GM13977 (cell line): ENCODE results near the gene GNG7.
"Not testable (repeated sequence)": the region's sequence is repeated elsewhere in the genome, so short reads cannot be mapped to it uniquely, and the experiment has no call there.

Experiments
- DNase-seq: peaks from one replicate; pipeline ENCODE4 v3.0.0; 2012; ENCODE audit warnings: low spot score
- in situ Hi-C: fragments of 300-500 bp; cut with MboI; formaldehyde crosslinking; loops from one replicate; pipeline ENCODE4 v1.12.0; 2022; ENCODE audit warnings: low sequenced_read_pairs, low pct_unique_long_range_greater_than_20kb, mixed read lengths, inconsistent platforms; ENCODE audit not compliant: unreplicated experiment
- TF ChIP-seq, protein P1 (sequence below): IDR thresholded peaks from 2 replicates; pipeline ENCODE4 v1.5.1; 2012; ENCODE audit warnings: mild to moderate bottlenecking, control low read depth; ENCODE audit not compliant: insufficient read depth; ENCODE audit errors: extremely low read depth, missing control alignments

Gene GNG7

GRCh38 chr19:2542341-2543069 lies 160.0 kb downstream of the GNG7 start:
- TF ChIP-seq, protein P1, sequence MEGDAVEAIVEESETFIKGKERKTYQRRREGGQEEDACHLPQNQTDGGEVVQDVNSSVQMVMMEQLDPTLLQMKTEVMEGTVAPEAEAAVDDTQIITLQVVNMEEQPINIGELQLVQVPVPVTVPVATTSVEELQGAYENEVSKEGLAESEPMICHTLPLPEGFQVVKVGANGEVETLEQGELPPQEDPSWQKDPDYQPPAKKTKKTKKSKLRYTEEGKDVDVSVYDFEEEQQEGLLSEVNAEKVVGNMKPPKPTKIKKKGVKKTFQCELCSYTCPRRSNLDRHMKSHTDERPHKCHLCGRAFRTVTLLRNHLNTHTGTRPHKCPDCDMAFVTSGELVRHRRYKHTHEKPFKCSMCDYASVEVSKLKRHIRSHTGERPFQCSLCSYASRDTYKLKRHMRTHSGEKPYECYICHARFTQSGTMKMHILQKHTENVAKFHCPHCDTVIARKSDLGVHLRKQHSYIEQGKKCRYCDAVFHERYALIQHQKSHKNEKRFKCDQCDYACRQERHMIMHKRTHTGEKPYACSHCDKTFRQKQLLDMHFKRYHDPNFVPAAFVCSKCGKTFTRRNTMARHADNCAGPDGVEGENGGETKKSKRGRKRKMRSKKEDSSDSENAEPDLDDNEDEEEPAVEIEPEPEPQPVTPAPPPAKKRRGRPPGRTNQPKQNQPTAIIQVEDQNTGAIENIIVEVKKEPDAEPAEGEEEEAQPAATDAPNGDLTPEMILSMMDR = no peak
- DNase-seq = no peak
- in situ Hi-C loops = no loop called here

GRCh38 chr19:2540646-2541454 lies 161.6 kb downstream of the GNG7 start:
- DNase-seq = no peak
- TF ChIP-seq, protein P1 = no peak
- in situ Hi-C loops = no loop called here

DNA sequence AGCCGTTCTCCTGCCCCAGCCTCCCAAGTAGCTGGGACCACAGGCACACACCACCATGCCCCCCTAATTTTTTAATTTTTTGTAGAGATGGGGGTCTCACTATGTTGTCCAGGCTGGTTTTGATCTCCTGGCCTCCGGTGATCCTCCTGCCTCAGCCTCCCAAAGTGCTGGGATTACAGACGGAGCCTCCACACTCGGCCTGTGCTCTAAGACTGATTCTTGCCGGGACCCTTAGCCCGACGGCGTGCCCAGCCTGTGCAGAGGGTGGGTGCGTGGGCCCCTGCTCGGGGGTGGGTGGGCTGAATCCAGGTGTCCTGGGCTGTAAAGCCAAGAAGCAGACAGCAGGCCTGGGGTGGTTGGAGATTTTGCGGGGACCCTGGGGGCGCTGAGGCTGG lies 162.2 kb downstream of the GNG7 start:
- TF ChIP-seq, protein P1 = no peak
- in situ Hi-C loops = no loop called here
- DNase-seq = no peak

DNA sequence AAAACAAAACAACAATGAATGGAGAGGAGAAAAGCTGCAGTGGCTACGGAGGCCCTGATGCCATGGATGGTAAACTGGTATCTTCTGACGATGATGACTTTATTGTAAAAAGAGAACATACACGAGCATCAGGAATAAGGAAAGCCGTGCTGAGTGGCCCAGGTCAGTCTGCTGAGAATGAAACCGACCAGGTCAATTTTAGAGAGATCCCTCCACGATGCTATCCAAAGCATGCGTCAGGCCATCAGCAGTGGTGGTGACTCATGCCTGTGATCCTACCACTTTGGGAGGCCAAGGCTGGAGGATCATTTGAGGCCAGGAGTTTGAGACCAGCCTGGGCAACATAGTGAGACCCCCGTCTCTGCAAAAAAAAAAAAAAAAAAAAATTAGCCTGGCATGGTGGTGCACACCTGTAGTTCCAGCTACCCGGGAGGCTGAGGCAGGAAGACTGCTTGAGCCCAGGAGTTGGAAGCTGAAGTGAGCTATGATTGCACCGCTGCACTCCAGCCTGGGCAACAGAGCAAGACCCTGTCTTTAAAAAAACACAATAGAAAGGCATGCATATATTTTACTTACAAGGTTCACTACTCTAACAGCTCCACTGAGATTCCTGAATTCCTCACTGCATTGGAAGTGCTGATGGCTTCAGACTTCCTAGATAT lies 164.3 kb downstream of the GNG7 start:
- in situ Hi-C loops = no loop called here
- TF ChIP-seq, protein P1 = no peak
- no peak for DNase-seq

DNA sequence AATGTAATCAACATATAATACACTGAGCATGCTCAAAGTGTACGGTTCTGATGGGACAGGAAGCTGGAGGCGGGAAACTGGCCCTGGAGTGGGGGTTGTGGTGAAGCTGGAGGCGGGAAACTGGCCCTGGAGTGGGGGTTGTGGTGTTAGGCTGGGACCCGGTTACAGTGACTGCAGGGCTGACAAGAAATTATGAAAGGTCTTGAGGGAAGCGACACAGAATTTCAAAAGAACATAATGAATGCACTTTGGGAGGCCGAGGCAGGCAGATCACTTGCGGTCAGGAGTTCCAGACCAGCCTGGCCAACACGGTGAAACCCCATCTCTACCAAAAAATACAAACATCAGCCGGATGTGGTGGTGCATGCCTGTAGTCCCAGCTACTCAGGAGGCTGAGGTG lies 164.9 kb downstream of the GNG7 start:
- DNase-seq, in situ Hi-C loops: not testable (repeated sequence)

DNA sequence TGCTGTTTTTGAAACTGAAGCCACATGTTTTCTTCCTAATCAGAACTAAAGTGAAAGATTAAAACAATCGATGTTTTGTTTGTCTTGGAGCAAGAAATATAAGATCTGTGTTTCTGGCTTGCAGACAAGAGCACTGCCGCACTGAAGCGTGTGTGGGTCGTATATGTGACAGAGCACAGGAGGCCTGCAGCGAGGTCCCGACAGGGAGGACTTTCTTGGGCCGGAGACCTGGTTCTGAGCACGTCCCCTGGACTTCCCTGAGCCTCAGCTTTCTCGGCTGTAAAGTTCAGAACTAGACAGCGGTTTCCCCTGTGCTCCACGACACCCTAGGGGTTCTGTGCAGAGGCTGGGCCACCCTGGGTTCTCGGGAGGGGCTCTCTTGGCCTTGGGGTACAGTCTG lies 166.0 kb downstream of the GNG7 start:
- in situ Hi-C loops = no loop called here
- TF ChIP-seq, protein P1 = no peak
- DNase-seq = no peak
